IPS DF 6.9 (cell line): ENCODE results near the gene DEFB121.
"Not testable (repeated sequence)": the region's sequence is repeated elsewhere in the genome, so short reads cannot be mapped to it uniquely, and the experiment has no call there.

ENCODE experiments used
- DNase-seq: peaks from one replicate; pipeline ENCODE4 v3.0.0-alpha.2; 2013; ENCODE audit warnings: low read depth, low spot score
- H3K27ac ChIP-seq: one replicate; pipeline ENCODE4 v1.5.1; 2013; ENCODE audit warnings: low read length, control low read depth
- H3K27me3 ChIP-seq: 2 replicates; pipeline ENCODE4 v1.6.1; 2013; ENCODE audit warnings: mild to moderate bottlenecking, low read length; ENCODE audit not compliant: control insufficient read depth, insufficient read depth
- H3K36me3 ChIP-seq: 2 replicates; pipeline ENCODE4 v1.6.1; 2013; ENCODE audit warnings: low read length; ENCODE audit not compliant: control insufficient read depth, insufficient read depth
- H3K4me1 ChIP-seq: 2 replicates; pipeline ENCODE4 v1.6.1; 2013; ENCODE audit warnings: low read length; ENCODE audit not compliant: control insufficient read depth, insufficient read depth
- H3K4me3 ChIP-seq: 2 replicates; pipeline ENCODE4 v1.5.1; 2013; ENCODE audit warnings: mild to moderate bottlenecking, low read length
- H3K9me3 ChIP-seq: 2 replicates; pipeline ENCODE4 v1.6.1; 2013; ENCODE audit warnings: low read length, inconsistent platforms; ENCODE audit not compliant: control insufficient read depth, insufficient read depth
- WGBS: extraction: QIAGEN DNeasy Blood & Tissue Kit; methylation state at CpG from one replicate; pipeline ENCODE4 v1.1.7; 2013; ENCODE audit warnings: mixed read lengths, missing lambda C conversion rate; ENCODE audit not compliant: insufficient read length, insufficient coverage; 5-methylcytosine and 5-hydroxymethylcytosine counted together

DEFB121 gene

DNA sequence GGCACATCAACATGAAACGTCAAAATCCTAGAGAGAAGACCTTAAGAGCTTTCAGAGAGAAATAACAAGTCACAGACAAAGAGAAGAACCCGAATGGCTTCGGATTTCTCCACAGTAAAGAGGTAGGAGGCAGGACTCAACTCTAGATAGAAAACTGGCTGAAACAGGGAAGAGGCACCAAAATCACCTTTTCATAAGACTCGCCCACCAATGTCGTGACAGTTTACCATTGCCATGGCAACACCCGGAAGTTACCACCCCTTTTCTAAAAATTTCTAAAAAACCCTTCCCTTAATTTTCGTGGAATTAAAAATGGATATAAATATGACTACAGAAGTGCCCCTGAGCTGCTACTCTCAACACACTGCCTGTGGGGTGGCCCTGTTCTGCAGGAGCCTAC lies 12.3 kb upstream of the DEFB121 start:
- Histone ChIP-seq H3K27me3 (no peaks in the 10 kb centered on the region), H3K27ac (no peak overlapping the region), H3K4me3 (no peak overlapping the region), H3K4me1 (no peaks in the 10 kb centered on the region), H3K36me3 (no peaks in the 10 kb centered on the region), H3K9me3 (peaks cover 7% of the 10 kb centered on the region)
- DNase-seq: no peak
- no CpG with 5 or more reads among the region's 7 CpGs for WGBS

DNA sequence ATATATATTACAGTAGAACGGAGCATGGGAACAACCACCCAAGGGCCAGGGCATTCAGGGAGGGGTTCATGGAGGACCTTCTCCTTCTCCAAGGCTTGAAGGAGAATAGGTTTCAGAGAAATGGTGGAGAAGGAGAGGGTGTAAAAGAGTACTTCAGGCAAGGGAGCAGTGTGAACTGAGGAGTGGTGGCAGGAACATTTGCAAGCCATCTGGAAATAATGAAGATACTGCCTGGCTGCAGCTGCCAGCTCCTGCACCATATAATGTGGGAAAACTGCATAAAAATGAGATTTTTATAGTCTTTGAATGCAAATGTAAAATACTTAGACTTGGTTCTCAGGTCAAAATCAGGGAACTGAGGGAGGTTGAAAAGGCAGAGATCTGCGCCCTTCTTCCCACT lies 9.6 kb upstream of the DEFB121 start:
- peaks cover 6% of the 10 kb centered on the region for H3K9me3 ChIP-seq
- no CpG with 5 or more reads among the region's 2 CpGs for WGBS
- no peaks in the 10 kb centered on the region for H3K27me3 ChIP-seq
- H3K4me3 ChIP-seq: no peak overlapping the region
- no peaks in the 10 kb centered on the region for H3K36me3 ChIP-seq
- H3K4me1 ChIP-seq: no peaks in the 10 kb centered on the region
- H3K27ac ChIP-seq: no peak overlapping the region
- no peak for DNase-seq

DNA sequence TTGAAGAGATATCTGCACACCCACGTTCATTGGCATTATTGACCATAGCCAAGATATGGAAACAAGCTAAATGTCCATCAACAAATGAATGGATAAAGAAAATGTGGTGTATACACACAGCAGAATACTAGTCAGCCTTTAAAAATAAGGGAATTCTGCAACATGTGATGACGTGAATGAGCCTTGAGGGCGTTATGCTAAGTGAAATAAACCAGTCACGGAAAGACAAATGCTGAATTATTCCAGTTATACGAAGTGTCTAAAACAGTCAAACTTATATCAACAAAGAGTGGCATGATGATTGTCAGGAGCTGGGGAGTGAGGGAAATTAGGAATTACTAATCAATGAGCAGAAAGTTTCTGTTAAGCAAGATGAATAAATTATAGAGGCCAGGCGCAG lies 8.4 kb upstream of the DEFB121 start:
- no CpG with 5 or more reads among the region's 6 CpGs for WGBS
- H3K36me3 ChIP-seq: no peaks in the 10 kb centered on the region
- H3K27ac ChIP-seq: no peak overlapping the region
- no peak for DNase-seq
- no peak overlapping the region for H3K4me3 ChIP-seq
- H3K27me3 ChIP-seq: no peaks in the 10 kb centered on the region
- H3K9me3 ChIP-seq: peaks cover 6% of the 10 kb centered on the region
- H3K4me1 ChIP-seq: no peaks in the 10 kb centered on the region

DNA sequence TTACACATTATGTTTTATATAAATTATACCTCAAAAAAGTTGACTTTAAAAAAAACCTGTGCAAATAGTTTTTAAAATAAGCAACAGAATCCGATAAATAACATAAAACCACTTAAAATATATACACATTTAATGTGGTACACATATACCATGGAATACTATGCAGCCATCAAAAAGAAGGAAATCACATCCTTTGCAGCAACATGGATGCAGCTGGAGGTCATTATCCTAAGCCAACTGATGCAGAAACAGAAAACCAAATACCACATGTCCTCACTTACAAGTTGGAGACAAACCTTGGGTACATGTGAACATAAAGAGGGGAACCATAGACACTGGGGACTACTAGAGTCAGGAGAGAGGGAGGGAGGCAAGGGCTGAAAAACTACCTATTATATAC lies 4.0 kb upstream of the DEFB121 start:
- no CpG with 5 or more reads among the region's 1 CpG for WGBS
- no peaks in the 10 kb centered on the region for H3K36me3 ChIP-seq
- H3K27me3 ChIP-seq: no peaks in the 10 kb centered on the region
- peaks cover 10% of the 10 kb centered on the region for H3K9me3 ChIP-seq
- no peak overlapping the region for H3K27ac ChIP-seq
- H3K4me3 ChIP-seq: no peak overlapping the region
- H3K4me1 ChIP-seq: no peaks in the 10 kb centered on the region
- DNase-seq: no peak

DNA sequence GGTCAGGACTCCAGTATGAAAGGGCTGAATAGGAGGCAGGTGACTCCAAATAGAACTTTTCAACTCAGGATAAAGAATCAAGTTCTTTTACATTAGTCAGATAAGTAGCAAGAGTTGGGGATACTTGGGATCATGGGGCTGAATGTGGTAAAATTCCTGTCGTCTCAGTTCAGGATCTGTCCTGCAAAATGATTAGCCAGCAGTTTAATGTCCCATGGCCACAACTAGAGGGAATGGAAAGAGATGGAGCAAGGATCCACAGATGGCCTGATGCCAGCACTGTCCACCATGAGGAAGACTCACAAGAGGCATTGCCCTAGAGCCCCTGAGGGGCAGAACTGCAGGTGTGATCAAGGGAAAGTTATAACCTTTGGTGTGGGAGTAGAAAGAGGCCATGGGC lies 2.1 kb downstream of the DEFB121 start:
- H3K27ac ChIP-seq: no peak overlapping the region
- H3K36me3 ChIP-seq: no peaks in the 10 kb centered on the region
- no peaks in the 10 kb centered on the region for H3K4me1 ChIP-seq
- no peaks in the 10 kb centered on the region for H3K27me3 ChIP-seq
- no CpG with 5 or more reads among the region's 1 CpG for WGBS
- DNase-seq: no peak
- peaks cover 15% of the 10 kb centered on the region for H3K9me3 ChIP-seq
- H3K4me3 ChIP-seq: no peak overlapping the region

DNA sequence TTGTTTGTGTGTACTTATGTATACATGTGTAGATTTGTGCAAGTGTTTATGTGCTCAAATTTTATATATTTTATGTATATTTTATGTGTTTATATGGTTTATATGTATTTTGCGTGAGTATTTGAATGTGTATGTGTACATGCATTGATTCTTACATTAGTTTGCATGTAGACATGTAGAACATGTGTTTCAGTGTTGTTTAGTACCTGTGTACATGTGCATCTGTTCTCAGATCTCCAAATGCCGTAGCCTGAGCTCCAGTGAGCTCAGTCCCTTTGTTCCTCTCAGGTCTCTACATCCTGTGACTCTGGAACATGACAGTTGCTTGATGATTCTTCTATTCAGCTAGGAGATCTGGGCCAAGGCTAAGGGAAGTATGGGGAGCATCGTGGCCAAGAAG lies 11.1 kb downstream of the DEFB121 start:
- Histone ChIP-seq H3K36me3 (no peaks in the 10 kb centered on the region), H3K4me3 (no peak overlapping the region), H3K27me3 (no peaks in the 10 kb centered on the region), H3K9me3 (peaks cover 13% of the 10 kb centered on the region), H3K27ac (no peak overlapping the region), H3K4me1 (no peaks in the 10 kb centered on the region)
- no peak for DNase-seq
- 100% methylated on average over 1 of the region's 3 CpGs for WGBS

DNA sequence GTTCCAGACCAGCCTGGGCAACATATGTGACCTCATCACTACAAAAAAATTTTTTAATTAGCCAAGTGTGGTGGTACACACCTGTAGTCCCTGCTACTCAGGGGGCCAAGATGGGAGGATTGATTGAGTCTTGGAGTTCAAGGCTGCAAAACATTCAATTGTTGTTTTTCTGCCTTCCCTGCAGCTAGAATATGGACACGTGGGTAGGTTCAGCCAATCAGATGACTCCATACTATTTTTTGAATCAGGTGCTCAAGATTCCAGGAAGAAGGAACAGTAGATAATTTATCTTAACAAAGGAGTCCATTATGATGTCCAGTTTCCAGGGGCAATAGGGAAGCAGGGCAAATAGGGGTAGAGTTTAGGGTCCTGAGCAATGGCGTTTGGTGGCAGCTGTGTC lies 13.2 kb downstream of the DEFB121 start:
- Histone ChIP-seq H3K9me3 (peaks cover 18% of the 10 kb centered on the region), H3K36me3 (no peaks in the 10 kb centered on the region), H3K4me1 (no peaks in the 10 kb centered on the region), H3K27ac (no peak overlapping the region), H3K4me3 (no peak overlapping the region), H3K27me3 (no peaks in the 10 kb centered on the region)
- WGBS: no CpG with 5 or more reads among the region's 2 CpGs
- no peak for DNase-seq

DNA sequence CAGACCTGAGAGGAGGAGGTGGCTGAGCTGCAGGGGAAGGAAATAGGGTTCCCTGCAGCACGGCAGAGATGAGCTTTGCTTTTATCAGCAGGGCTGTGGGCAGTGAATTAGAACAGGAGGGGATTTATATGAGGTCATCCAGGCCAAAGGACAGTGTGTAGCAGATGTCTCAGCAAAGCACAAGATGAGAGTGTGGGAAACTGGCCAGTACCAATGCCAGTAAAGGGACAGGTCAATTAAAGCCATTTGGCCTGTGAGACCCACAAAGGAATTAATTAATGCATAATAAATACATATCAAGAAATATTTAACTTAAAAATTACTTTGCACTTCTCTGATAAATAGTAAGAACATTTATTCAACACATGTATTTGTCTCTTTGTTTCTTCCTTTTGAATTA lies 15.5 kb downstream of the DEFB121 start, which contains the start of gene DEFB119:
TSS of gene DEFB119 (minus strand) at position 101 of the 400 bp plus-strand sequence. CDS start 107 bp downstream, outside the sequence.
- no peaks in the 10 kb centered on the region for H3K4me1 ChIP-seq
- peaks cover 17% of the 10 kb centered on the region for H3K9me3 ChIP-seq
- no peak within 1 kb of the TSS for H3K27ac ChIP-seq
- H3K4me3 ChIP-seq: no peak within 1 kb of the TSS
- no peaks in the 10 kb centered on the region for H3K36me3 ChIP-seq
- no CpG with 5 or more reads among the region's 1 CpG for WGBS
- no peaks in the 10 kb centered on the region for H3K27me3 ChIP-seq
- DNase-seq: no peak

DNA sequence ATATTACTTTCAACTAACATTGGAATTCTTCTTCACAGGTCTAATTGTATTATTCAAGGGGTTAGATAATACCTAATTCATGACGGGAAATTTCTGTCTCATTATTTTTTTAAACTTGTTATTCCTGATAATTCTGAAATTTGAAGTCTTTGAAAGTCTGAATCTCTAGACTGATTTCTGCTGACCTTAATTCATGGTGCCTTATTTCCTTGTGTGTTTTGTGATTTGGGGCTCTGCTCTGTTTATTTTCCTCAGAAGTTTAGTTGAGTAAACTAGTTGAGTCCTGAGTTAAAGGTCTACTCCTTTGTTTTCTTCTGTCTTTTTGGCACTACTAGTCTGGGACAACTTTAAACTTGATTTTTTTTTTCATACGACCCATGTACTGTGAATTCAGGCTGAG lies 31.7 kb downstream of the DEFB121 start:
- peaks cover 8% of the 10 kb centered on the region for H3K9me3 ChIP-seq

DNA sequence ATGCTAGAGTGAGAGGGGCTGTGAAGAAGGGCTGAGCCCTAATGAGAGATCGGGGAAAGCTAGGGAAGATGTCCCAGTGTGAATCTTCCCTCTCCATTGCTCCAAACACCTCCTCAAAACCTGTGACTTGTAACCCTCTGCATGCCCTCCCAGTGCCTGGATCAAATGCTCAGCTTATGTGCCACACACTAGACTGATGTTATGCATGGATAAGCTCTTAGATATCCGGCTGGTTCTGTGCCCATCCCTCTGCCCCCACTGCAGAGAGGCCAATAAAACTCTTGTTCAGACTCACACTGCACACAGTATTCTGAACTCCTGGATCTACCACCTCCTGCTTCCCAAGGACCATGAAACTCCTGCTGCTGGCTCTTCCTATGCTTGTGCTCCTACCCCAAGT lies 37.7 kb downstream of the DEFB121 start, which contains the start of gene DEFB118:
TSS of gene DEFB118 (plus strand) at position 301 of the 400 bp plus-strand sequence. CDS start at position 351, 50 bp downstream.
- no CpG with 5 or more reads among the region's 2 CpGs for WGBS
- Histone ChIP-seq H3K4me3 (no peak within 1 kb of the TSS), H3K9me3 (peaks cover 5% of the 10 kb centered on the region), H3K27ac (no peak within 1 kb of the TSS), H3K4me1 (no peaks in the 10 kb centered on the region), H3K36me3 (no peaks in the 10 kb centered on the region), H3K27me3 (no peaks in the 10 kb centered on the region)
- no peak for DNase-seq

More for the DNA sequence above, 31.7 kb downstream of the DEFB121 start:
- DNase-seq: no peak
- Histone ChIP-seq H3K27me3 (no peaks in the 10 kb centered on the region), H3K27ac (no peak overlapping the region), H3K4me3 (no peak overlapping the region), H3K4me1 (no peaks in the 10 kb centered on the region), H3K36me3 (no peaks in the 10 kb centered on the region)
- no CpG with 5 or more reads among the region's 2 CpGs for WGBS

DNA sequence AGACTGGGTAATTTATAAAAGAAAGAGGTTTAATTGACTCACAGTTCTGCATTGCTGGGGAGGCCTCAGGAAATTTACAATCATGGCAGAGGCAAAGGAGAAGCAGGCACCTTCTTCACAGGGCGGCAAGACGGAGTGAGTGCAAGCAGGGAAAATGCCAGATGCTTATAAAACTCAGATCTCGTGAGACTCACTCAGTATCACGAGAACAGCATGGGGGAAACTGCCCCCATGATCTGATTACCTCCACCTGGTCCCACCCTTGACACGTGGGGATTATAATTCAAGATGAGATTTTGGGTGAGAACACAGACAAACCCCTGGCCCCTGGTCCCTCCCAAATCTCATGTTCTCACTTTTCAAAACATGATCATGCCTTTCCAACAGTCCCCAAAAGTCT lies 41.7 kb downstream of the DEFB121 start:
- no CpG with 5 or more reads among the region's 5 CpGs for WGBS
- not testable (repeated sequence) for H3K4me3 ChIP-seq, H3K27me3 ChIP-seq, H3K36me3 ChIP-seq, H3K27ac ChIP-seq, H3K9me3 ChIP-seq, DNase-seq, H3K4me1 ChIP-seq
